GM18505 (cell line): ENCODE data around the gene IL11RA.

Experiments
- ATAC-seq: cut with Tn5 transposase; IDR thresholded peaks from one replicate; pipeline ENCODE4 v1.9.1; 2021; ENCODE audit not compliant: unreplicated experiment
- POLR2A ChIP-seq: IDR thresholded peaks from 4 replicates; pipeline ENCODE4 v1.6.1; 2011; ENCODE audit warnings: borderline replicate concordance; ENCODE audit not compliant: insufficient read depth, insufficient read length; ENCODE audit errors: extremely low read depth

Gene IL11RA

GRCh38 chr9:34689512-34689911, 37.5 kb downstream of the IL11RA start:
- TF ChIP-seq POLR2A, result no peak
- no peak for ATAC-seq

DNA sequence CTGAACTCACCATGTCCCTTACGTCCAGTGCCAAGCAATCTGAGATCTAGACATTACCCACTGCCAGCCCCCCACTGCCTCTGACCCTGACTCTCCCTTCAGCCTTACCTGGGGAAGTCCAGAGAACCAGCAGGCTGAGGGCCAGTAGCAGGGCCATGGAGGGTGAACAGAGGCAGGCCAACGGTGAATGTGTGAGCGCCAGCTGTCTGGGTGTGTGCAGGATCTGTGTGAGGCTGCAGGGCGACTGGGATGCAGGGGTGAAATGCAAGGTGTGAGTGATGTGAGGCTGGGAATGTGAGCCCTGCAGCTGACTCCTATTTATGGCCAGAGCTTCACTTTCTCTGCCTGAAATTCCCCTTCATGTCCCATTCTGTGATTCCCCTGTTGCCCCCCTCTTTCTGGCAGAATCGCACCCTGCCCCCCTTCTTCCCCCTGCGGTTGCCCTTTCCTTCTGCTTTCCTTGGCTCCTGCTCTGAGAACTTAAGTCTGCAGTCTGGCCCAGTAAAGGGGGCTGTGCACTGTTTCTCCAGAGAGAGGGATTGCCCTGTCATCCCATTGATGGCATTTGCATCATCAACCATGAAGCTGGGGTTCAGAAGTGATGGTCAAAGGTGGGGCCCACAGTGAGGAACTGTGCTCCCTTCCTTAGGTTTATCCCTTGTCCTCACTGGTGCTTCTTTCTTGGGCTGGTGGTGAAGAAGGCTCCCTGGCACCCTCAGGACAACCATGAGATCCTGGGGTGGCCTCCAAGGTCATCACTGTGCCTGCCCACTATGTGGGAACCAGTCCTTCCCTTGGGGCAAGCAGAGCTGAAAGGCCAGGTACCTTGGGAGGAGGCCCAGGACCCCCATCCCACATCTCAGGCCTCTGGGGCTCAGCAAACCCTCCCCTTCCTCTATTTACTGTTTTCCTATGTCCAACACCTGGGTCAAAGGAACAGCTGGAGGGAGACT, 39.3 kb downstream of the IL11RA start, which contains the start of gene CCL19:
CCL19 (minus strand) TSS at position 294 of the 953 bp plus-strand sequence; CDS start at position 157, 137 bp downstream.
- no peak for TF ChIP-seq POLR2A
- ATAC-seq, result no peak

GRCh38 chr9:34691936-34692315, 39.9 kb downstream of the IL11RA start:
- no peak for TF ChIP-seq POLR2A
- no peak for ATAC-seq

DNA sequence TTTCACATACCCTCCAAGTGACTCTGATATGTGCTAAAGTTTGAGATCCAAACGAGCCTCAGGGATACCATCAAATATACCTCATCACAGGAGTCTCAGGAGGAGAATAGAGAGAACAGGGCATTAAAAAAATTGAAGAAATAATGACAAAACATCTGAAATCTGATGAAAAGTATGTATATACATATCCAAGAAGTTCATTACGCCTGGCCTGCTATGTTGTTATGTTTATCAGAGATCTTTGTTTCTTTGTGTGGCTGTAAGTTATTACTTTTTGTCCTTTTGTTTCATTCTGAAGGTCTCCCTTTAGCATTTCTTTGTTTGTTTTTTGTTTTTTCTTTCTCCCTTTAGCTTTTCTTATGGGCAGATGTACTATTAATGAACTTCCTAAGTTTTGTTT, 41.6 kb downstream of the IL11RA start:
- no peak for ATAC-seq
- no peak for TF ChIP-seq POLR2A

- ATAC-seq, result no peak
Observed at GRCh38 chr9:34694811-34695210, 42.8 kb downstream of the IL11RA start.

GRCh38 chr9:34701023-34701768, 49.2 kb downstream of the IL11RA start:
- ATAC-seq, result no peak
- TF ChIP-seq POLR2A, result no peak

More at GRCh38 chr9:34694811-34695210, 42.8 kb downstream of the IL11RA start:
- no peak for TF ChIP-seq POLR2A

GRCh38 chr9:34701769-34702736, 50.1 kb downstream of the IL11RA start:
- no peak for TF ChIP-seq POLR2A
- no peak for ATAC-seq

GRCh38 chr9:34707130-34707529, 55.1 kb downstream of the IL11RA start:
- ATAC-seq, result no peak

DNA sequence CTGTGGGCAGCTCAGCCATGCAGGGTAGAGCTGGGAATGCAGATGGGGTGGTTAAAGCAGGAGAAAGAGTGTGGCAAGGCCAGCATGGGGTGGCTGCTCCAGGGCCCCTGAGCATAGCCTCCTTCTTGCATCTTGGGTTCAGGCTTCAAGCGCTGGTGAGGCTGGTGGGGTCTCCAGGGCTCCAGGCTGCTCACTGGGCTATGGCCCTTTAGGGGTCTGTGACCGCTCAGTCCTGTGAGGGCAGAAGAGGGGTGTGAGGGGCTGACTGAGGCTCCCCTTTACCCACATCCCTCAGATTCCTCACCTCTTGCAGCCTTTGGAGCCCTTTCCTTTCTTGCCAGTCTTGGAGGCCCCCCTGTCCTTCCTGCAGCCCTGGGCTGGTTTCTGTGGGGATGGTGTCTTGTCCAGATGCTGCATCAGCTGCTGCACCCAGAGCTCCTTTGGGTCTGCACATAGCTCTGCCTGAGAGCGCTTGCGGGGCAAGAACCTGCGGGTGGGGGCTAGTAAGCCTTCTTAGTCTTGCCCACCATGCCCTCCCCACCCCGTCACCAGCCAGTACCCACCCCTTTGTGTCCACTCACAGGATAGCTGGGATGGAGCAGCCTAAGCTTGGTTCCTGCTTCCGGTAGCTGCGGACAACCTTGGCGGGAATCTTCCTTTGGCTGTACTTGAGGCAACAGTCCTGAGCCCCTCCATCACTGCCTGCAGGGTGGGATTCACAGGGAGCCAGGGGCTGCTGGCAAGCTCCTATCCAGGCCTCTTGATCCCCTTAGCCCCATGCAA, 57.4 kb downstream of the IL11RA start:
- ATAC-seq, result no peak
- no peak for TF ChIP-seq POLR2A

More at GRCh38 chr9:34707130-34707529, 55.1 kb downstream of the IL11RA start:
- no peak for TF ChIP-seq POLR2A

DNA sequence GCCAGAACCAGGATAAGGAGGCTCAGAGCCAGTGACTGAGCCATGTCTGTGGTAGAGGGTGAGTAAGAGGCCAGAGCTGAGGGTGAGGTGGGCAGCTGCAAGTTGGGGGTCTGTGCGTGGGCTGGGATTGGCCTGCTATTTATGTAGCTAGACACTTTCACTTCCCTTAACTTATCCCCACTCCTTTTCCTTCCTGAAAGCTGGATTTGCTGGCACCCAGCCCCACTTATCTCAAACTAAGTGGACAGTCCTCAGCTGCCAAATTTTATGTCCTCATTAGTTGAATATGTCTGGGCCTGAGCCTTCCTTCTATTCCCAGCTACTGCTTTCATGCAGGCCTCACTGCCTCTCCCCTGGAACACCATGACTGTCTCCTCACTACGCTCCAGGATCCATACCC, 58.0 kb downstream of the IL11RA start, which contains the start of gene CCL21:
CCL21 (minus strand) TSS at position 114 of the 400 bp plus-strand sequence; CDS start at position 44, 70 bp downstream.
- no peak for ATAC-seq

More for the DNA sequence above, 58.0 kb downstream of the IL11RA start, which contains the start of gene CCL21:
- TF ChIP-seq POLR2A, result no peak
